IPS DF 6.9 (cell line): ENCODE measurements around the gene PHLDA1.

Experiments
- DNase-seq: peaks from one replicate; pipeline ENCODE4 v3.0.0-alpha.2; 2013; ENCODE audit warnings: low read depth, low spot score
- H3K27ac ChIP-seq: one replicate; pipeline ENCODE4 v1.5.1; 2013; ENCODE audit warnings: low read length, control low read depth
- H3K27me3 ChIP-seq: 2 replicates; pipeline ENCODE4 v1.6.1; 2013; ENCODE audit warnings: mild to moderate bottlenecking, low read length; ENCODE audit not compliant: control insufficient read depth, insufficient read depth
- H3K36me3 ChIP-seq: 2 replicates; pipeline ENCODE4 v1.6.1; 2013; ENCODE audit warnings: low read length; ENCODE audit not compliant: control insufficient read depth, insufficient read depth
- H3K4me1 ChIP-seq: 2 replicates; pipeline ENCODE4 v1.6.1; 2013; ENCODE audit warnings: low read length; ENCODE audit not compliant: control insufficient read depth, insufficient read depth
- H3K4me3 ChIP-seq: 2 replicates; pipeline ENCODE4 v1.5.1; 2013; ENCODE audit warnings: mild to moderate bottlenecking, low read length
- H3K9me3 ChIP-seq: 2 replicates; pipeline ENCODE4 v1.6.1; 2013; ENCODE audit warnings: low read length, inconsistent platforms; ENCODE audit not compliant: control insufficient read depth, insufficient read depth
- WGBS: extraction: QIAGEN DNeasy Blood & Tissue Kit; methylation state at CpG from one replicate; pipeline ENCODE4 v1.1.7; 2013; ENCODE audit warnings: mixed read lengths, missing lambda C conversion rate; ENCODE audit not compliant: insufficient read length, insufficient coverage; 5-methylcytosine and 5-hydroxymethylcytosine counted together

The PHLDA1 gene

DNA sequence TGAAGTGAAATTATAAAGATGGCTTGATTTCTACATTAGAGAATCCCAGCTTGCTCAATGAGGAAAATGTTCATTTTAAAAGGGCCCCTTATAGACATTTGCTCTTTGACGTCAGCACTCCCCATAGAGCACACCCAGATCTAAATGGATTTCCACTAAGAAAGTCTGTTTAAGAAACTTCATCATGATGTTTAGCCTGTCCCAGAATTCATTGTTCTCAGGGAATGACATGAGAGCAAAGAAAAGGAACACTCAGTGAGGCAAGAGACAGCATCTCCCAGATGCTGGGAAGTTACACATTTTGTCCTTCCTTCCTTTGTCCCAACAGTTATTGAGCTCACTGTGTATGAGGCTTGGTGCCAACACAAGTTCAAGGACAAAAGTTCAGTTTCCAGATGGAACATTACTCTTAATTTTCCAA is 4.9 kb downstream of the PHLDA1 start:
- Histone ChIP-seq H3K4me3 (no peak overlapping the region), H3K27me3 (no peaks in the 10 kb centered on the region), H3K9me3 (no peaks in the 10 kb centered on the region), H3K4me1 (peaks cover 2% of the 10 kb centered on the region; the same call in 1 of the 2 replicates), H3K36me3 (no peaks in the 10 kb centered on the region), H3K27ac (no peak overlapping the region)
- no CpG with 5 or more reads among the region's 1 CpG for WGBS
- DNase-seq = no peak

GRCh38 chr12:76025601-76026575 is 5.7 kb downstream of the PHLDA1 start:
- H3K36me3 ChIP-seq = no peaks in the 10 kb centered on the region
- no peak for DNase-seq

GRCh38 chr12:76024942-76025600 is 6.5 kb downstream of the PHLDA1 start:
- no peaks in the 10 kb centered on the region for H3K27me3 ChIP-seq
- no peak overlapping the region for H3K4me3 ChIP-seq
- WGBS = no CpG with 5 or more reads among the region's 3 CpGs
- no peak for DNase-seq
- no peaks in the 10 kb centered on the region for H3K9me3 ChIP-seq
- peaks cover 2% of the 10 kb centered on the region; the same call in 1 of the 2 replicates for H3K4me1 ChIP-seq
- H3K36me3 ChIP-seq = no peaks in the 10 kb centered on the region
- no peak overlapping the region for H3K27ac ChIP-seq

More at GRCh38 chr12:76025601-76026575, 5.7 kb downstream of the PHLDA1 start:
- WGBS = no CpG with 5 or more reads among the region's 7 CpGs
- H3K27ac ChIP-seq = no peak overlapping the region
- peaks cover 2% of the 10 kb centered on the region; the same call in 1 of the 2 replicates for H3K4me1 ChIP-seq
- H3K4me3 ChIP-seq = no peak overlapping the region
- H3K27me3 ChIP-seq = no peaks in the 10 kb centered on the region
- no peaks in the 10 kb centered on the region for H3K9me3 ChIP-seq

- no peak overlapping the region for H3K27ac ChIP-seq
- no peaks in the 10 kb centered on the region for H3K36me3 ChIP-seq
- H3K27me3 ChIP-seq = no peaks in the 10 kb centered on the region
- H3K4me3 ChIP-seq = no peak overlapping the region
- H3K4me1 ChIP-seq = peaks cover 2% of the 10 kb centered on the region; the same call in 1 of the 2 replicates
- H3K9me3 ChIP-seq = no peaks in the 10 kb centered on the region
- no peak for DNase-seq
- no CpG with 5 or more reads among the region's 8 CpGs for WGBS
Observed at GRCh38 chr12:76024102-76024781, 7.3 kb downstream of the PHLDA1 start.

DNA sequence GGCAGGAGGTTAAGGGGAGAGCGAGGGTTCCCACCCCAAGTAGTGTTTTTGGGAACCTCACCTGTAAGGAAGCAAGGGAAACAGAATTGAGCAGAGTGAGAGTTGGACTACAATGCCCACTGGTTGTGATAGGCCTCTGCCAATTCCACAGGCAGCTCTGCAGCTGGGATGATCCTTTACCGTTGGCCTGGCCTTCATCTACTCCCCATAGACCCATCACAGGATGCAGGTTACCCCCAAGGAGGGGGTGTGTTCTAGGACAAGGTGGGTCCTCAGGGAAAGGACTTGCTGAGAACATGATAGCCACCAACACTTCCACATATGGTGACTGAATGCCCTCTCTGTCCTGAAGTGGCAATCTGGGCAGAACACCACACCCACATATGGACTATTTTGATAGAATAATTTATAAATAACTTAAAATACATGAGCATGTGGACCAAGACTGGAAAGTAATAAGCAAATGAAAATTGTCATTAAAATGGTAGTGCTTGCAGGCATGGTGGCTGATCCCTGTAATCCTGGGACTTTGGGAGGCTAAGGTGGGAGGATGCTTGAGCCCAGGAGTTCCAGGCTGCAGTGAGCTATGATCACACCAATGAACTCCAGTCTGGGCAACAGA is 8.4 kb downstream of the PHLDA1 start:
- no peaks in the 10 kb centered on the region for H3K9me3 ChIP-seq
- no peak overlapping the region for H3K27ac ChIP-seq
- no peaks in the 10 kb centered on the region for H3K36me3 ChIP-seq
- H3K4me3 ChIP-seq = no peak overlapping the region
- H3K27me3 ChIP-seq = no peaks in the 10 kb centered on the region
- WGBS = no CpG with 5 or more reads among the region's 2 CpGs
- peaks cover 2% of the 10 kb centered on the region; the same call in 1 of the 2 replicates for H3K4me1 ChIP-seq
- no peak for DNase-seq

- no peaks in the 10 kb centered on the region for H3K27me3 ChIP-seq
- WGBS = no CpG with 5 or more reads among the region's 3 CpGs
- H3K36me3 ChIP-seq = no peaks in the 10 kb centered on the region
- peaks cover 2% of the 10 kb centered on the region; the same call in 1 of the 2 replicates for H3K4me1 ChIP-seq
- no peak for DNase-seq
- no peak overlapping the region for H3K4me3 ChIP-seq
- no peaks in the 10 kb centered on the region for H3K9me3 ChIP-seq
- no peak overlapping the region for H3K27ac ChIP-seq
Observed at GRCh38 chr12:76022506-76022905, 9.1 kb downstream of the PHLDA1 start.

DNA sequence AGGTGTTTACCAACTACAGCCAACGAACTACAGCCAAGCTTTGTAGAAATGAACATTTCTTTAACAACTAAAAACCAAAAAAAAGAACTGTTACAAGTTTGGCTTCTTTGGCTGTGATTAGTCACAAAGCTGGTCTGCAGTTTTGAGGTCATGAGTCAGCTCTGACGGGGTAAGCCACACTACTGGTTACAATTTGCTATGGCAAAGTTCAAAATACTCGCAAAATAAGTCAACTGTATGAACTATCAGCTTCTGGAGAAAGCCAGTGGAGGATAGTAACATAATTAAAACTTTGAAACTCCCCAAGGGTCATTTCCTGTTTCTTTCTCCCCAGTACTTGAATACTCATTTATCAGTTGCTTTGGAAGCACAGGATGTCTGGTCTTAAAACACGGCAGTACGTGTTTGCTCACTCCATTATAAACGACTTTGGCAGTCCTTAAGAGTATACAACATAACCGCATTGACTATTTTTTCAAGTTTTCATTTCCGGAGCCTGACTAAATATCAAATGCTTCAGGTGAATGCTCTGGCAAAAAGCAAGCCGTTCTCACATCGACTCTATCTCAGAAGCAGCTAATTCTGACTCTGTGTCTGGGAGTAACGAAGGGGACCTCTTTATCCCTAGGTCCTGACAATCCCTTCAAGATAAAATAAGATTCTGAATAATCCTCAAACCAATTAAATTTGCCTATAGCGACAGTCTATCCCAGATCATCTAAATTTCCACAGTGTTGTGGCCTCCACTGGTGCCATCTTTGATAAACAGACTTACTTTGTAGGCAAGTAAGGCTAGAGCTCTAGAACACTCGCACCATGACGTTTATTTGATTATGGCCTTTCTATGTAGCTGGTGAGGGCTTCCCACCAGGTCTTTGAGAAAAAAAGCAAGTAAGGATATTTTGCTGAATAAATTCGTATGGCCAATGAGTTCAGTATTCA is 10.6 kb downstream of the PHLDA1 start:
- peaks cover 2% of the 10 kb centered on the region; the same call in 1 of the 2 replicates for H3K4me1 ChIP-seq
- H3K27me3 ChIP-seq = no peaks in the 10 kb centered on the region
- no CpG with 5 or more reads among the region's 15 CpGs for WGBS
- no peak overlapping the region for H3K27ac ChIP-seq
- H3K4me3 ChIP-seq = no peak overlapping the region
- H3K9me3 ChIP-seq = no peaks in the 10 kb centered on the region
- no peak for DNase-seq
- no peaks in the 10 kb centered on the region for H3K36me3 ChIP-seq

GRCh38 chr12:76020281-76020680 is 11.3 kb downstream of the PHLDA1 start:
- no peak for DNase-seq
- no CpG with 5 or more reads among the region's 5 CpGs for WGBS
- no peaks in the 10 kb centered on the region for H3K36me3 ChIP-seq
- H3K4me1 ChIP-seq = no peaks in the 10 kb centered on the region
- no peak overlapping the region for H3K4me3 ChIP-seq
- no peaks in the 10 kb centered on the region for H3K9me3 ChIP-seq
- H3K27me3 ChIP-seq = no peaks in the 10 kb centered on the region
- H3K27ac ChIP-seq = no peak overlapping the region

- Histone ChIP-seq H3K27me3 (no peaks in the 10 kb centered on the region), H3K36me3 (no peaks in the 10 kb centered on the region), H3K27ac (no peak overlapping the region), H3K4me1 (no peaks in the 10 kb centered on the region), H3K4me3 (no peak overlapping the region), H3K9me3 (no peaks in the 10 kb centered on the region)
- WGBS = no CpG with 5 or more reads among the region's 1 CpG
- DNase-seq = no peak
Observed at GRCh38 chr12:76018672-76019071, 12.9 kb downstream of the PHLDA1 start.
